Head of caudate nucleus (tissue), 42 donors: Measurements from ENCODE around the gene RRP9.

ENCODE experiments used
- DNase-seq, 42 donors: peaks; one replicate each; pipeline versions ENCODE4 v3.0.0 to v3.0.0-alpha.2; 2020 to 2021; ENCODE audit warnings: mixed read lengths in 7 of 42
- intact Hi-C: fragments of 100-400 bp; cut with DNase I; formaldehyde crosslinking; loops from one replicate; pipeline ENCODE4 v1.15.0; 2022

Gene RRP9

GRCh38 chr3:51943451-51944391 is 2.0 kb upstream of the RRP9 start:
- intact Hi-C loops, result loop anchor here (2.0 to 5.0 kb wide), 3 partner anchors 31 to 209 kb away; partner anchors contain the start of genes ABHD14A, ABHD14B, POC1A and RPL29
- peak in 2 of 42 donors; percentile 15 to 18 for DNase-seq

GRCh38 chr3:51942603-51943450 is 1.1 kb upstream of the RRP9 start:
- DNase-seq, result peak in 3 of 42 donors; percentile 17 to 31 (median 26)
- intact Hi-C loops, result loop anchor here (2.0 to 5.0 kb wide), 3 partner anchors 32 to 209 kb away; partner anchors contain the start of genes ABHD14A, ABHD14B, POC1A and RPL29

- intact Hi-C loops, result loop anchor here (5.0 kb wide), 2 partner anchors 56 to 211 kb away; partner anchors contain the start of genes POC1A and RPL29
- DNase-seq, result no peak
Observed at GRCh38 chr3:51941463-51941797, 274 bp downstream of the RRP9 start.

DNA sequence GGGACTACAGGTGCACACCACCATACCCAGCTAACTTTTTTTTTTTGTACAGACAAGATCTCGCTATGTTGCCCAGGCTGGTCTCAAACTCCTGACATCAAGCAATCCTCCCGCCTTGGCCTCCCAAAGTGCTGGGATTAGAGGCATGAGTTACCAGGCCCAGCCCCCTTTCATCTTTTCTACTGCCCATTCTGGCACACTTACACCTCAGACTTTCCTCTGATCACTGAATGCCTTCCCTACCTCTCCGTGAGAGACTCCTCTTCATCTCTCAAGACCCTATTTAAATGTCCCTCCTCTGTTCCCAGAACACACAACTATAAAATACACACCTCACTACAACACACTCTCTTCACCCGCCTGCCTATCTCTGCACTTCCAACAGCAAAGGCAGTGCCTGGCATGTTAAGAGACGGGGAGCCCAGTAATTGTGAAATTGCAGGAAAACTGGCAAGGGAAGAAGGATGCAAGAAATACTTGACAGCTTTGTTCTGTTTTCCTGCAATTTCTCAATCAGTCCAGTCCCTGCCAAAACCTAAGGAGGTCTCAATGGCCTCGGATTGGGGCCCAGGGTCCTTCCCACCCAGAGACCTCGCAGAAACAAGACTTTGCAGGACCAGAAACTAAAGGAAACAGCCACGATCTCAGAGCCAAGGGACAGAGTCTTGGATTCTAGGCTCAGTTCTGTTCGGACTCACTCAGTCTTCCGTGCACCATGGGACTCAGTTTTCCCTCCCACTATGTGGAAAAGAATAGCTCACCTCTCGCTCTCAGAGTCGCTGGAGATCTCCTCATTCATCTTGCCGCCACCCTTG is 849 bp downstream of the RRP9 start:
- intact Hi-C loops, result loop anchor here (5.0 kb wide), 2 partner anchors 56 to 211 kb away; partner anchors contain the start of genes POC1A and RPL29
- peak in 2 of 42 donors; percentile 11 to 27 for DNase-seq

DNA sequence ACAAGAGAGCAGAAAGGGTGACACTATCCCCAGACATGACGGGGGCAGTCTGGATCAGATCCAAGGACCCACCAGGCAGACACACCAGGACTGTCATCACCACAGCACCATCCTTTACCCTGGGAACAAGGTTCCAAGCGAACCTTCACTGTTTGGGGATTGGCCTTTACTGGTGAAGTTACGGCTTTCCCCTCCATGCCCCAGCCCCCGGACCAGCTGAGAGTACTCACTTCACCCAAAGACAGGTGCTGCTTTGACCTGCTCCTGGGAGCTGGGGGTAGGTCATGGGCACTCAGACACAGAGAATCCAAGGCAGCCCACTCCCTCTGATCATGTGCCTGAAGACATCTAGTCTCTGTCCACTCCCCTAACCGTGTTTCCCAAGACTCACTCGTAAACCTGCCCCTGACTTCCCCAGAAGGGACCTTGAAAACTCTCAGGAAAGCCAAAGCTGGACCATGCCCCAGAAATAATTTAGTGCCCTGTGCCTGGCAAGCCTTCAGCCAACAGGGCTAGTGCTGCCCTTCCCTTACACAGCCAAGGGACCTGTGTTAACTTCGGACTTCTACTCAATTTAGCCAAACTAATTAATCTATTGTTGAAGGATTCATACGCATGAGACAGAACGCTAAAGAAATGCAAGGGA is 2.8 kb downstream of the RRP9 start:
- intact Hi-C loops, result no loop called here
- peak in 2 of 42 donors; percentile 19 for DNase-seq

DNA sequence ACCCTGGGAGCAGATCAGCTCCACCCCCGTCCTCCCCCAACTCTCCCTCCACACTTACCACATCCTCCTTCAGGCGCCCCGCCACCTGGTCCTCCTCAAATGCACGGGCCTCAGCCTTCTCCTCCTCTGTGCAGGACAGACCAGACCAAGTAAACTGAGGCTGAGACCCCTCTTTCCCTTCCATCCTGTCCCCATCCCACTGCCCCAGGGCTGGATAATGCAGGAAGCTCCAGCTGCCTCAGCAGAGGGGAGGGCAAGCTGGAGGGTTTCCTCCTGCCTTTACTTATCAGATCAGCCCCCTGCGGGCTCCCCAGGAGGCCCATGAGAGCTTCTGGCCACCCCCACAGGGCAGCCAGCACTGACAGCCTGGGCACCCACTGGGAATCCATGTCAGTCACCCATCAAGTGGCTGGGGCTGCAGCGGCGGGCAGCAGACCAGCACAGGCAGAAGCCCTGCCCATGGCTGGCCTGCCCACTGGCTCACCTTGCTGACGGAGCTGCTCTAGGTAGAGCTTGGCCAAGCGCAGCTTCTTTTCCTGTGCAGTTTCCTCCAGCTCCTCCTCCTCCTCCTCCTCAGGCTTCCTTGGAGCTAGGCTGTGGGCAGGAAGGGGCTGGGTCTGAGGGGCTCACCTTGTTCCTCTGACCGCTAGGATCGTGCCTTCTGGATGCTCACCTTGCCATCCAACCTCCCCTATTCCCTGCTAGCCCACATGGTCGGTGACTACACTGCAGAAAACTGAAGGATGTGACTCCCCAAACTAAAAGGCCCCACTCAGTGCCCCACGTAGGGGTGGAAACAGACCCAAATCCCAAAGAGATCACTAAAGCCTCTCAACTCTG is 3.9 kb downstream of the RRP9 start:
- intact Hi-C loops, result no loop called here
- DNase-seq, result peak in 7 of 42 donors; percentile 5 to 32 (median 14)

DNA sequence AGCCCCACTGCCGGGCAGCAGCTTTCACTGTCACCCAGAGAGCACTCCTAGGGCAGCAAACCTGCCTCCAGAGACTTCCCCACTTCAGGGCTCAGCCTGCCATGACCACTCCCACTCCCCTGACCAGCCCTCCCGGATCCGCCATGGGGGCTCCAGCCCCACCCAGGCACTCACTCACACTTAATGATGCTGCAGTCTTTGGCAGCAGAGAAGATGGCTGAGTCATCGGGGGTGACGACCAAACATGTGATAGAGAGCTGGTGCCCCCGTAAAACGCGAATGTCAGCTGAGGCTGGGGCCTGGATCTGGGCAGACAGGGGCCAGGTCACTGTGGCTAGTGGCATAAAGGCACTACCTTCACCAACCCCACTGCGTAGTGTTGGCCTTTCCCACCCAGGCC is 4.7 kb downstream of the RRP9 start:
- DNase-seq, result peak in 4 of 42 donors; percentile 8 to 32 (median 12)

GRCh38 chr3:51935886-51936755 is 5.6 kb downstream of the RRP9 start:
- peak in 8 of 42 donors; percentile 3 to 36 (median 10) for DNase-seq
- intact Hi-C loops, result no loop called here

More for the DNA sequence above, 4.7 kb downstream of the RRP9 start:
- intact Hi-C loops, result no loop called here

DNA sequence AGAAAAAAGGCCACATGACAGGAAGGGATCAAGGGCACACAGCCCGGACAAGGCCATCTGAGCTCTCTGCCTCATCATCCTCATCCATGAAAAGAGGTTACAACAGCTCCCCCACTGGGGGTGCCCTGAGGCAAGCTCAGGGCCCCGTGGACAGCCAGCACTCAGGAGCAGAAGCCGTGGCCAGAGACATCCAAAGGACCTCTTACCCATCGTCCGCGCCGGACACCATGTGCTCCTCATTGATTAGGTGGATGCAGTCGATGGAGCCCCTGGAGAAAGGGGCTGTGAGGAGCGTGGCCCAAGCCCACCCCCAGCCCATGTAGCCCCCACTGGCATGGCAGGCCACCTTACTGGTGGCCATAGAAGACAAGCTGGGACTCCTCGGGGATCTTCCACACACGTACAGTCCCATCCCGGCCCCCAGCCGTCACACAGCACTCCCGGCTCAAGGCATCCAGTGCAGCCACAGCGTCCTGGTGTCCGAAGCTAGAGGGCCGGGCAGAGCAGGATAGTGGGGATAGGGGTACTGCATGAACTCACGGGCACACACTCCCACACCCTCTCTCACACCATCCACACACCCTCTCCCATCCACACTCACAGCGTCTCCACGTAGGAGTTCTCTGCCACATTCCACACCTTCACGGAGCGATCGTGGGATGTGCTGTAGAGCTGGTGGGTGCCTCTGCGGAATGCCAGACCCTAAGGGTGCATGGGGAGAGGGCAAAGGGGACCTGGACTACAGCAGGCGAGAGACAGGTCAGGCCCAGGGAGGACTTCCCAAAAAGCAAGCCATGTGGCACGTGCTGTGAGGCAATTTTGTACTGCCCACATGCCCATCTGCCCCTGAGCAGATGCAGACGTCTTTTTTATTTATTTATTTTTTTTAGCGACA is 6.5 kb downstream of the RRP9 start:
- intact Hi-C loops, result no loop called here
- peak in 9 of 42 donors; percentile 3 to 37 (median 23) for DNase-seq

DNA sequence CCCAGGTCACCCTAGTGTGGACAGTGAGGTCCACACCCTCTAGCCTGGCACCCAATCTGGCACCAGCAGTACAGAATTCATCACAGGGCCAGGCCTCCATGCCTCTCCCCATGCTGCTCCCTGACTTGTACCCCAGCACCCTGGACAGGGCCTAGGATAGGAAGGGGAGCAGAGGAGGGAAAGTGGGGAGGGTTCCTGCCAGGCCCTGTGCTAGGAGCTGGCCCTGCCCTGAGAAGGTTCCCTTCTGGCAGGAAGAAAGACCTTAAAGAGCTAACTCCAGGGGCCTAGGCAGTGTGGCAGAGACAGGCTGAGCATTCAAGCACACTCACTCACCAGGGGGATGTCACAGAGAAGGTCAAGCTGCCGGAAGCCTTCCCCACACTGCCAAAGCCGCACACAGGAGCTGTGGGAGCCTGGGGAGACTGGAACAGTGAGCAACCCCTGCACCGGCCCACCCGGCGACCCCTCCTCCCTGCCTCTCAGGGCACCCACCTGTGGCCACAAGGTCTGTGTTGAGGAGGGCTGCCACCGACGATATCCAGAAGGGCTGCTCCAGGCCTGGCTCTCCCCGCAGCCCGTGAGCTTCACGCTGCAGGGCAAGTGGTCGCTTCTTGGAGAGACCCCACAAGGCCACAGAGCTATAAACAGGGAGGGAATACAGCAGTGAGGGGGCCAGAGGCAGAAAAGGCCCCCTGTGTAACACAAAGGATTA is 7.4 kb downstream of the RRP9 start:
- DNase-seq, result peak in 8 of 42 donors; percentile 2 to 35 (median 9)
- intact Hi-C loops, result no loop called here

- peak in 8 of 42 donors; percentile 5 to 30 (median 14) for DNase-seq
- intact Hi-C loops, result no loop called here
Observed at GRCh38 chr3:51933471-51934138, 8.1 kb downstream of the RRP9 start.

GRCh38 chr3:51932471-51933370 is 9.0 kb downstream of the RRP9 start:
- peak in 7 of 42 donors; percentile 5 to 32 (median 10) for DNase-seq
- intact Hi-C loops, result no loop called here

DNA sequence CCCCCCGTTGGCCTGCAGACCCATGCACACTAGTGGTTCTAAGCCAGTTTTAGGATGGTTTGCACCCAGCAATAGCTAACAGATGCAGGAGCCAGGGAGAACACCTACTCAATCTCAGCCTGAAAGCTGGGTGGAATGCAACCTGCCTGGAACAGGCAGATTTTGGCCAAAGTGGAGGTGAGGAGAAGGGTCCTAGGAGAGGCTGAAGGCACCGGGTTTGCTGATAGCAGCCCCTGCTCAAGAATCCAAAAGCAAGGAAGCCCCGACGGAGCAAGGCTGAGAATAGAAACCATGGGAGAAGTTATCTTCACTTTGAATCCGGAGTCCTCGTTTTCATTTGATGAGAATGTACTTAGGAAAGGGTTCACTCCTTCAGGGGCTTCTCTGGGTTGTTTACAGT is 9.9 kb downstream of the RRP9 start:
- intact Hi-C loops, result no loop called here
- peak in 3 of 42 donors; percentile 7 to 26 (median 19) for DNase-seq
